Measurements from ENCODE around the gene GPR17.

The GPR17 gene

DNA sequence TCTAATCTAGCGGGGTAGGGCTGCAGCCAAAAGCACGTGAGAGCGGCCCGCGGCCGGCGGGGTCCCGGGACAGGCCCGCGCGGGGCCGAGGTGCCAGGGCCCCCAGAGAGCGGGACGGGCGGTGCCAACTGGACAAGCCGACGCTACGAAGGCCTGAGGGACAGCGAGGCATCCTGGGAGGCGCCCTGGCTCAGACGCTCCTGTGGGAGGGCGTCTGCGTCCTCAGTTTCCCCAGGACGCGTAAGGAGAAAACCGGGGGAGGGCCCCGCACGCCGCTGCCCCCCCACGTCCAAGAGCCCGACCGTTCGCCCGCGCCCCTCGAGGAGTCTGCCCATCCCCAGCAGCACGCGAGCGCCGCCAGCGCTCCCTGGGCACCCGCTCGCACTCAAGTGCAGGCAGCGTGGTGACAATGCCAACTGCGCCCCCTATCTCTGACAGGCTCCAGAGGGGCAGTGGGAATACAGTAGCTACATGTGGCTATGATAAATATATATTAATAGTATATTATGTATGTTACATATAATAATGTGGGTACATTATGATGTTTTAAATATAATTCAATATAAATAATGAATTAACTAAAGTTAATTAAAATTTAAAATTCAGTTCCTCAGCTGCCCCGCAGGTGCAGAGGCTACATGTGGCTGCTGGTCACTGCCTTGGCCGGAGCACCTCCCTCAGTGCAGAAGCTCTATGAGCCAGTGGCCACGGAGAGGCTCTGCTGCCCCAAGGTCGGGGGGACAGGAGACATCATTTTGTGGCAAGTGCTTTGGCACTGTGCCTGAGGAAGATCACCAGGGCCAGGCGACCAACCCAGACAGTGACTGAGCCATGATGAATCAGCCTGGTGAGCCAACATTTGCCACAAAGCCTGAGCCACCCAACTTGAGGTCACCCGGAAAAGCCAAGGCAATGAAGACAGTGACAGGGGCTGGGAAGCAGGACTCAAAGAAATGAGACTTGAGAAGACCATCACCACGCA, 49.8 kb downstream of the GPR17 start:
- DNase-seq: peak; percentile 71

DNA sequence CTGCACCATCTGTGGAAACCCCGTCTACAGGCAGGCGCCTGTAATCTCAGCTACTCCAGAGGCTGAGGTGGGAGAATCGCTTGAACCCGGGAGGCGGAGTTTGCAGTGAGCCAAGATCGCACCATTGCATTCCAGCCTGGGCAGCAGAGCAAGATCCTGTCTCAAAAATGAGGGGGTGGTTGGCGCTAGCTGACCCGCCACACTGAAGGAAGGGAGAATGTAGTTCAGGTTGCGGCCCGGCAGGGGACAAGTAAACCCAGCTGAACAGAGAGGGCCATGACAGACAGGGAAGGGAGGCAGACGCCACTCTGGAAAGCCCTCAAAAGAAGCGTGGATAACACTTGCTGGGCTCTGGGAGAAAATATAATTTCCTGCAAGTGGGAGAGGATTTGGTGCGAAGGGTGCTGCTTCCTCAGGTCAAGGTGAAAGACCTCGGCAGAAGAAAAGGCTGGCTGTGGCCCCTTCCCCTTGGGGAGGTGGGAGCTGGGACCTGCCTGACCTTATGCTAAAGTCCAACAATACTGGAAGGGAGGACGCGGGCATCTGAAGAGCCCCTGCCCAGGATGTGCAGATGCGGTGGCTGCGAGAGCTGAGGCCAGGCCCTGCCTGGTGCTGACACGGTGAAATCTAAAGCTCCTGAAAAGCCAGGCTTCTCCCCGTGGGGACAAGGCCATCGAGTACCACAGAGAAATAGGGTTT, 51.7 kb downstream of the GPR17 start:
- DNase-seq: no peak

DNA sequence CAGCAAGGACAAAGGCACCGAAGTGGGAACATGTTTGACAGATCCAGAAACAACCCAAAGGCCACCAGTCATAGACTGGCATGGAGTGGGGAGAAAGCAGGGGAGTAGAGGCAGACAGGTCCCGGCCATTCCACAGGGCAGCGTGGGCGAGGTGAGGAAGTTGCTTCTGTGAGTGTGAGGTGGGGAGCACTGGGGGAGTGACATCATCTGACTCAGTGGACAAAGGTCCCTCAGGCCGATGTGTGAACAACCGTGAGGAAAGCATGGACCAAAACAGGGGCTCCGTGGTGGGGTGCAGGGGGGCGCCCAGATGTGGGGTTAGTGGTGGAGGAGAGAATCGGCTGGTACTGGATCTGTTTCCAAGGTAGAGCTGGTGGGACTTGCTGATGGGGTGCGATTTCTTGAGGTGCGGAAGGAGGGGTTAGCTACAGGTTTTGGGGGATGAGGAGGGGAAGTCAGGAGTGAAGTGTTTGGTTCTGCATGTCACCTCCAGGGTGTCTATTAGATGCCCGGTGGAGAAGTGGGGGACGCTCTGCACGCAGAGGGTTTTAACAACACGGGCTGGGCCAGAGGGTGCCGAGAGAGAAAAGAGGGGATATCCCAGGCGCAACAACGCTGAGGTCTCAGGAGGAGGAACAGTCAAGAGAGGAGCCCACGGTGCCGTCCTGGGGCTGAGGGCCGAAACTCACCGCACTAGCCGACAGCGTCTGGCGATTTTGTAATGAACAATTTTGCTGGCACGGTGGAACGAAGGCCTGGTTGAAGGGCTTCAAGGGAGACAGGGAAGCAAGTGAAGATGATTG, 52.8 kb downstream of the GPR17 start:
- DNase-seq: no peak

DNA sequence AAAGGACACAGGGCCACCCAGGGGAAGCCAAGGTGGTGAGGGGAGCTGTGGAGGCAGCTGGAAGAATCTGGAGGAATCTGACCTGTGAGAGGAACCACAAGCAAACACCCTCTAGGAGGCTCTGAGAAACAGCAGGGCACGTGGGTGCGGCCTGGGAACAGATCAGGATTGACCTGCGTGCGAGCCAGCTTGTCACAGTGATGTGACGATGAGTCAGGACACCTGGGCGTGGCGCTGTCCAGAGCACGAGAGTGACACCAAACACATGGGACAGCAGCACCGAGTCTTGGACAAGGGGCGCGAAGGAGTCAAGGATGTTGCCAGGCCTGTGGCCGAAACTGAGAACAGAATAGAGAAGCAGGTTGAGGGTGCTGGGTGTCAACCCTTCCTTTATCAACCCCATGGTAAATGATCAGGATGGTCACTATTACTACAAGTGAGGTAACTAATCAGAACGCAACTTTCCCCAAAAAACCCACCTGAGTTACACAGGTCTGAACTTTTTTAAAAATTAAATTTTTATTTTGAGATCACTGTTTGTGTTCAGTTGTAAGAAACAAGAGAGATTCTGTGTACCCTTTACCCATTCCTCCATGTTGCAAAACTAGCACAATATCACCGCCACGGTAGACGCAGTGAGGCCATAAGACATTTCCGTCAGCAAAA, 54.7 kb downstream of the GPR17 start:
- no peak for DNase-seq

DNA sequence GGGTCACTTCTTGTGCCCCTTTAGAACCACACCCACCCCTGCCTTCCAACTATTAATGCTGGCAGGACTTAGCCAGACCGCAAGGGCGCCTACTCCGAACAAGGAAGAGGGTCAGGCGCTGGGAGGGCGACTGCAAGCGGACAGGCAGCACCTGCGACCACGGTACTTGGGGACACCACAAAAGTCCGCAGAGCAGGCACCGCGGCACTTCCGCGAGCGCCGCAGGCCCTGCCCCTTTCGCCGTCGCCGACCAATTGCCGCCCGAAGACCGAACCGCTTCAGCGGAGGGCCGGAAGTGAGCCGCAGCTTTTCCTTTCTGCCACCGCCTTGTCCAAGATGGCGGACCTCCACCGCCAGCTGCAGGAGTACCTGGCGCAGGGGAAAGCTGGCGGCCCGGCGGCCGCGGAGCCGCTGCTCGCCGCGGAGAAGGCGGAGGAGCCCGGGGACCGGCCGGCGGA, 55.3 kb downstream of the GPR17 start, which contains the start of gene SFT2D3:
Gene SFT2D3, plus strand, starts transcription at position 305 of the 458 bp plus-strand sequence. Its CDS starts 32 bp downstream, at position 337.
- DNase-seq: peak; percentile 90

DNA sequence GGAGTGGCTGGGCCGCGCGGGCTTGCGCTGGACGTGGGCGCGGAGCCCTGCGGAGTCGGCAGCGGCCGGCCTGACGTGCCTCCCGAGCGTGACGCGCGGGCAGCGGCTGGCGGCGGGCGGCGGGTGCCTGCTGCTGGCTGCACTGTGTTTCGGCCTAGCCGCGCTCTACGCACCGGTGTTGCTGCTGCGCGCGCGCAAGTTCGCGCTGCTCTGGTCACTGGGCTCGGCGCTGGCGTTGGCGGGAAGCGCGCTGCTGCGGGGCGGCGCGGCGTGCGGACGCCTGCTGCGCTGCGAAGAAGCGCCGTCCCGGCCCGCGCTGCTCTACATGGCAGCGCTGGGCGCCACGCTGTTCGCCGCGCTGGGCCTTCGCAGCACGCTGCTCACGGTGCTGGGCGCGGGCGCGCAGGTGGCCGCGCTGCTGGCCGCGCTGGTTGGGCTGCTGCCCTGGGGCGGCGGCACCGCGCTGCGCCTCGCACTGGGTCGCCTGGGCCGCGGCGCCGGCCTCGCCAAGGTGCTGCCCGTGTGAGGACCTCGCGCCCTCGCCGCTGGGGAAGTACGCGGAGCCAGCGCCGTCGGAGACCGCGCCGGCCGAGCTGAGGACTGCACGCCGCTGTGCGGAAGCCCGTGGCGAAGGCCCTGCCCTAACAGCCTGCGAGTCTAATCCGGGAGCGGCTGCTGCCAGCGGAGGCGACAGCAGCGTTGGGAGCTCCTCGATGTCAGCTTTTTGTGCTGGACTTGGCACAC, 55.9 kb downstream of the GPR17 start:
- DNase-seq: peak; percentile 60
